OCI-LY7 (cell line): ENCODE measurements around the gene OGFR.

ENCODE experiments used
- CTCF ChIP-seq: fragments of 200-600 bp; sonication (generic); conservative IDR thresholded peaks from 2 replicates; pipeline ENCODE4 v1.5.1; 2014; ENCODE audit warnings: mild to moderate bottlenecking, antibody characterized with exemption, low read length, moderate library complexity, mixed read lengths
- EZH2phosphoT487 ChIP-seq: fragments of 200-600 bp; sonication (generic); IDR thresholded peaks from 2 replicates; pipeline ENCODE4 v1.6.1; 2018; ENCODE audit warnings: low read depth, borderline replicate concordance, mild to moderate bottlenecking, mixed run types, antibody characterized with exemption, low read length, moderate library complexity, mixed read lengths

GRCh38 chr20:62801284-62802010 is 3.2 kb upstream of the OGFR start:
- TF ChIP-seq CTCF = no peak
- TF ChIP-seq EZH2phosphoT487 = no peak
